Tibial artery (tissue), 4 donors: ENCODE data around the gene IL1RL1.

Experiments
- DNase-seq, 2 donors: peaks; one replicate each; pipeline ENCODE4 v3.0.0-alpha.2; 2019
- H3K27ac ChIP-seq, 2 donors: fragments of 200-600 bp; sonication (generic) in 1 of 2; 1 replicate in 1 of 2; 2 replicates in 1 of 2; pipeline ENCODE4 v1.5.1; 2018 to 2019; ENCODE audit warnings: mild to moderate bottlenecking in 1 of 2
- H3K27me3 ChIP-seq, 2 donors: fragments of 200-600 bp; sonication (generic) in 1 of 2; one replicate each; pipeline versions ENCODE4 v1.5.1 to v1.6.0; 2016 to 2019
- H3K36me3 ChIP-seq, 3 donors: fragments of 200-600 bp; sonication (generic) in 2 of 3; one replicate each; pipeline ENCODE4 v1.5.1; 2016 to 2019; ENCODE audit warnings: mild to moderate bottlenecking in 2 of 3
- H3K4me1 ChIP-seq, 4 donors: fragments of 200-600 bp; sonication (generic) in 2 of 4; 1 replicate in 3 of 4; 2 replicates in 1 of 4; pipeline ENCODE4 v1.5.1; 2016 to 2019
- H3K4me3 ChIP-seq, 2 donors: fragments of 200-600 bp; sonication (generic) in 1 of 2; 1 replicate in 1 of 2; 2 replicates in 1 of 2; pipeline ENCODE4 v1.5.1; 2018 to 2019; ENCODE audit warnings: mild to moderate bottlenecking in 2 of 2
- H3K9me3 ChIP-seq, 3 donors: fragments of 200-600 bp; sonication (generic) in 1 of 3; one replicate each; pipeline ENCODE4 v1.5.1; 2016 to 2019
- intact Hi-C: fragments of 100-400 bp; cut with DNase I; formaldehyde crosslinking; loops from one replicate; pipeline ENCODE4 v1.15.0; 2023; ENCODE audit warnings: low total_unique reads
- TF ChIP-seq, protein P1 (sequence below), 2 experiments: fragments of 200-600 bp in 1 of 2; fragments of 450-650 bp in 1 of 2; IDR thresholded peaks; one replicate each; pipeline ENCODE4 v1.5.1; 2017 to 2019; ENCODE audit warnings: antibody characterized with exemption in 2 of 2, mild to moderate bottlenecking in 1 of 2, moderate library complexity in 1 of 2

Gene IL1RL1

DNA sequence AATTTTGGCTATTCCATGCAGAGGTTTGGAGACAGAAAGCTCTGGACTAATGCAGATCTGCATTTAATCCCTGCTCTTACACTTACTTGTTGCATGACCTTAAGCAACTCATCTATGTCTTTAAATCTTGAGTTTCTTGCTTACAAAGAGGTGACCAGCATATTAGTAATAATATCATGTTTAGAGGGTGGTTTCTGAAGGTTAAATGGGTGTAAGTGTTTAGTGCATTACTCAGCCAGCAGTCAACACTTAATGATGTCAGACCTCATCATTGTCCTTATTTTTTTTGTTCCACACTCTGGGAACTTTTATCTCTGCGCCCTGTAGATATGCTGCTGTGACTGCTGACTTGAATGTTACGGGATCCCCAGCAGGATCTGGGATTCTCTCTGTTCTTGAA is 1.7 kb downstream of the IL1RL1 start:
- no peaks in the 10 kb centered on the region for H3K9me3 ChIP-seq
- intact Hi-C loops, result no loop called here
- no peak overlapping the region for H3K4me3 ChIP-seq
- H3K27ac ChIP-seq, result no peak overlapping the region
- TF ChIP-seq, protein P1, sequence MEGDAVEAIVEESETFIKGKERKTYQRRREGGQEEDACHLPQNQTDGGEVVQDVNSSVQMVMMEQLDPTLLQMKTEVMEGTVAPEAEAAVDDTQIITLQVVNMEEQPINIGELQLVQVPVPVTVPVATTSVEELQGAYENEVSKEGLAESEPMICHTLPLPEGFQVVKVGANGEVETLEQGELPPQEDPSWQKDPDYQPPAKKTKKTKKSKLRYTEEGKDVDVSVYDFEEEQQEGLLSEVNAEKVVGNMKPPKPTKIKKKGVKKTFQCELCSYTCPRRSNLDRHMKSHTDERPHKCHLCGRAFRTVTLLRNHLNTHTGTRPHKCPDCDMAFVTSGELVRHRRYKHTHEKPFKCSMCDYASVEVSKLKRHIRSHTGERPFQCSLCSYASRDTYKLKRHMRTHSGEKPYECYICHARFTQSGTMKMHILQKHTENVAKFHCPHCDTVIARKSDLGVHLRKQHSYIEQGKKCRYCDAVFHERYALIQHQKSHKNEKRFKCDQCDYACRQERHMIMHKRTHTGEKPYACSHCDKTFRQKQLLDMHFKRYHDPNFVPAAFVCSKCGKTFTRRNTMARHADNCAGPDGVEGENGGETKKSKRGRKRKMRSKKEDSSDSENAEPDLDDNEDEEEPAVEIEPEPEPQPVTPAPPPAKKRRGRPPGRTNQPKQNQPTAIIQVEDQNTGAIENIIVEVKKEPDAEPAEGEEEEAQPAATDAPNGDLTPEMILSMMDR (IDR thresholded peaks at IDR 0.05), result no peak
- DNase-seq, result no peak
- H3K4me1 ChIP-seq, result no peaks in the 10 kb centered on the region
- H3K36me3 ChIP-seq, result no peaks in the 10 kb centered on the region
- H3K27me3 ChIP-seq, result no peaks in the 10 kb centered on the region

DNA sequence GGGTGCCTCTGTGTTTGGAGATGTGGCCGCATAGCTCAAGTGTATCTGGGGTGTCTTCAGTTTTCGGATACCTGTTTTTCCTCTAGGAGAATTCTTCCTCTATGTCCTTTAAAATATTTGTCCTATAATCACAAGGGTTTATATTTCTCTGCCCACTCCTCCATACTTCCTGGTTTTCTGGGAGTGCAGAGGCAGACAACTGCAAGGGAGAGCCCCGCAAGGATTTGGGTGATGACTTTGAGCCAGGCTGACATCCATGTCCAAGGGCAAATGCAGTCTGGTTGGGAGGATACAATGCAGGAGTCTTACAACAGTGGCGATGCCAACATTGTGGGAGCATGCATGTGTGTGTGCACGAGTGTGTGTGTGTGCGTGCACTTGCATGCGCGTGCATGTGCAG is 2.1 kb downstream of the IL1RL1 start:
- Histone ChIP-seq H3K9me3 (no peaks in the 10 kb centered on the region), H3K27ac (no peak overlapping the region), H3K4me1 (no peaks in the 10 kb centered on the region), H3K4me3 (no peak overlapping the region), H3K36me3 (no peaks in the 10 kb centered on the region), H3K27me3 (no peaks in the 10 kb centered on the region)
- TF ChIP-seq, protein P1 (IDR thresholded peaks at IDR 0.05), result no peak
- intact Hi-C loops, result no loop called here
- no peak for DNase-seq

DNA sequence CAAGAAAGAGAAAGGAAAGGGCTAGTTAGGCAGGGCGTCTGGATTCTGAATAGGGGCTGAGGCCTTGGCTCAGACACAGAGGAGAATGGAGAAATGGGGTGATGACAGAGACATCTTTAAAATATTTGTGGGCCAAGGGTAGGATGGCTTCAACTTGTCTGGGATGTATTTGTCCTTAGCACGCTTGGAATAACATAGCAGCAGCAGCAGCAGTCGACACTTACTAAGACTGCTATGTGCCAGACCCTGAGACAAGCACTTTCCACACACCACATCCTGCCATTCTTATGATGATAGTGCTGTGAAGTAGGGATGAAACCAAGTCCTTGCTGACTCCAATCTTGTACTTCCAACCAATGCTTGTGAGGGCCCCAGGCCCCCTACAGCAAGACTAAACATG is 2.6 kb downstream of the IL1RL1 start:
- DNase-seq, result no peak
- H3K4me1 ChIP-seq, result no peaks in the 10 kb centered on the region
- no peak overlapping the region for H3K27ac ChIP-seq
- no peaks in the 10 kb centered on the region for H3K36me3 ChIP-seq
- no peak overlapping the region for H3K4me3 ChIP-seq
- H3K9me3 ChIP-seq, result no peaks in the 10 kb centered on the region
- no peaks in the 10 kb centered on the region for H3K27me3 ChIP-seq
- intact Hi-C loops, result no loop called here
- TF ChIP-seq, protein P1 (IDR thresholded peaks at IDR 0.05), result no peak

DNA sequence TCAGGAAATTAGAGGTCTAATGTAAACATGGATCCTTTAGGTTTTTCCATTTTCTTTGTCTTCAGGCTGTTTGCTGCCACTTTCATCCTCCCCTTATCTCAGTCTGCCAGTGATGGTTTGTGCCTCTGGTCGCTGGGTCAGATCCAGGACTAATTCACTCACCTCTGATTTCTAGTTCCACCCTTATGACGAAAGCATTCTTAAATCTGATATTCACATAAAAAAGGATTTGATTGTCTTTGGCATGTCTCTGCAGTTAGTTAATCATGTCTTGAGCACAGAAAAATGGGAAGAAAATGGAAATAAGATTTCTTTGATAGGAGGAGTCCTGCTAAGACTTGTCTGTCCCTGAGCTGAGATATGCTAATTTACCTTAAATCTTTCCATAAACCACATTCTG is 4.6 kb downstream of the IL1RL1 start:
- DNase-seq, result no peak
- intact Hi-C loops, result no loop called here

DNA sequence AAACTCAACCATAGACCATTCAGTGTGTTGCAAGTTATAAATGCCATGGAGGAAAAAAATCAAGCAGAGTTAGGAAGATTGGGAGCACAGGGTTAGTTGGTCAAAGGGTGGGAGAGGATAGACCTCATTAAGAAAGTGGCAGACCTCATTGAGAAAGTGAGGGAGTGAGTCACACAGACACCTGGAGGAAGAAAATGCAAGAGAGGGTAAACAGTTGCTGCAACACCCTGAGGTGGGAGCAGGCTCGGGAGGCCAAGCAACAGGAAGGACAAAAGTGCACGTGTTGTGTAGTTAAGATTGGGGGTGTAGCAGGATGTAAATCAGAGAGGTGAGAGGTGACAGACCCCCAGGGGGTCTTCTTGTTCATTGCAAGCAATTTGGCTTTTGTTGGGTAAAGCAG is 6.4 kb downstream of the IL1RL1 start:
- no peaks in the 10 kb centered on the region for H3K36me3 ChIP-seq
- H3K4me1 ChIP-seq, result peaks cover 0 to 4% (median 0%) of the 10 kb centered on the region in 4 donors
- H3K27ac ChIP-seq, result no peak overlapping the region
- no peaks in the 10 kb centered on the region for H3K27me3 ChIP-seq
- no peaks in the 10 kb centered on the region for H3K9me3 ChIP-seq
- DNase-seq, result no peak
- TF ChIP-seq, protein P1 (IDR thresholded peaks at IDR 0.05), result no peak
- no peak overlapping the region for H3K4me3 ChIP-seq
- intact Hi-C loops, result no loop called here

More for the DNA sequence above, 4.6 kb downstream of the IL1RL1 start:
- no peaks in the 10 kb centered on the region for H3K9me3 ChIP-seq
- no peak overlapping the region for H3K27ac ChIP-seq
- H3K27me3 ChIP-seq, result no peaks in the 10 kb centered on the region
- no peaks in the 10 kb centered on the region for H3K36me3 ChIP-seq
- no peaks in the 10 kb centered on the region for H3K4me1 ChIP-seq
- no peak overlapping the region for H3K4me3 ChIP-seq
- TF ChIP-seq, protein P1 (IDR thresholded peaks at IDR 0.05), result no peak

DNA sequence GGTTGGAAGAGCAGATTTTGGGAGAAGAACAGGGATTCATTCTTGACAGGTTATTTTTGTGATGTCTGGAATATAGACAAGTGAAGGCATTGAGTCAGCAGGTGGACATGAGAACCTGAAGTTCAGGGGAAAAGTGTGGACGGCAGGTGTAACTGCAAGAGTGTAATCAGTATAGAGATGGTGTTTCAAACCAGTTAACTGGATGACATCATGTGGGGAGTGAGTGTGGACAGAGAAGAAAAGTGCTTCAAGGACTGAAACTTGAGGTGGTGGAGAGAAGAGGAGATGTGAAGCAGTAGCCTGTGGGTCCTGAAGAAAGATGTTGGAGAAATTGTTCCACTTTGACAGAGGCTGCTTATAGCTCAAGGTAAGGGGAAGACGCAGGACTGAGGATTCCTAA is 7.1 kb downstream of the IL1RL1 start:
- Histone ChIP-seq H3K36me3 (no peaks in the 10 kb centered on the region), H3K27ac (no peak overlapping the region), H3K27me3 (no peaks in the 10 kb centered on the region), H3K9me3 (no peaks in the 10 kb centered on the region), H3K4me3 (no peak overlapping the region), H3K4me1 (peaks cover 0 to 5% (median 0%) of the 10 kb centered on the region in 4 donors)
- no peak for DNase-seq
- intact Hi-C loops, result no loop called here
- TF ChIP-seq, protein P1 (IDR thresholded peaks at IDR 0.05), result no peak
